ENCODE measurements around the gene SYNGR2. TPM values are rescaled to one million over a fixed set of nuclear protein-coding genes. Genes with fewer than 3 reads are reported as not detected.
A peak's percentile ranks its signal among the peaks of the same experiment; 100 is the strongest.
"Not testable (repeated sequence)": the region's sequence is repeated elsewhere in the genome, so short reads cannot be mapped to it uniquely, and the experiment has no call there.

SYNGR2 gene
- total and polyA plus RNA-seq, 12 donors = 92.8 to 200 (median 116) TPM

DNA sequence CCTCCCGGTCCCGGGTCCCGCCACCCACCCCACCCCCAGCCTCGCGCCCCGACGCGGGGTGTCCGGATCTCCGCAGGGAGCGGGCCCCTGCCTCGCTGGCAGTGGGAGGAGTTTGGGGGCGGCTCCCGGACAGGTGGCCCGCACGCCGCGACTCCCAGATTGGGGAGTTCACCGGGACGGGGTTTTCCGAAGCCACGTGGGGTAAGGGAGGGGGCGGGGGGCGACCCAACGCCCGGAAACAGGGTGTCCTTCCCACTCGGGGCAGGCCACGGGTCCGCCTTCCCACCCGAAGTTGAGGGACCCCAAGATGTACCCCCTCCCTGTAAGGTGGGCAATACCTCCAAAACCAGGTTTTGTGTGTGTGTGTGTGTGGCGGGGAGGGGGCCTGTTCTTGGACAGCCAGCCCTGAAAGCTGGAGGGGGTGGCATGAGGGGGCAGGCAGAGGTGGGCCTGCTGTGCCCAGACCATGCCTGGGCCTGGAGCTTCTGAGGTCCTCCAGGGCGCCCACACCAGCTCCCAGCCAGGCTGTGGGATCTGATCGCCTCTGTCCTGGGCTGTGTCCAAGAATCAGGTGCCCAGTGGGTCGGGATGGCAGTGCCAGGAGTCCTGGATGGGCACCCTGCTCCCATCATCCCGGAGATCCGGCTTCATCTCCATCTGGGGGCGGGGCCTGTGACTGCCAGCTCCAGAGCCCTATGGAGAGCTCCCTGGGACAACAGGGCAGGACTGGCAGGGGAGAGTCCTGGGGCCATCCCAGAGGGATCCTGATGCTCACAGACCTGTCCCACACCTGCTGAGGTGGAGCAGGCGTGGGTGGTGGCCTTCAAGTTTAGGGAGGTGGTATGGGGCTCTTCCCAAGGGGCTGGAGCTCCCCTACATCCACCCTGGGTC is 767 bp downstream of the SYNGR2 start:
- peak; percentile 58 to 68 for DNase-seq
- Histone ChIP-seq H3K27me3 (no peaks in the 10 kb centered on the region), H3K9me3 (no peaks in the 10 kb centered on the region), H3K27ac (peak overlapping the region; percentile 82 to 94 (median 91)), H3K4me1 (peaks cover 23 to 58% (median 43%) of the 10 kb centered on the region in 9 donors), H3K4me3 (peak overlapping the region; percentile 36 to 78 (median 69)), H3K36me3 (peaks cover 0 to 35% (median 10%) of the 10 kb centered on the region in 9 donors)
- WGBS, 2 donors = 9 to 11% methylated on average over 29 to 38 of the region's 38 CpGs
- ATAC-seq = peak in 7 of 8 donors; percentile 11 to 52 (median 34)
- intact Hi-C loops (cut with DNase I) = loop anchor here in 1 of 10 donors (2.0 kb wide), 1 partner anchor 40 kb away; the partner anchor contains the start of gene TMC6
- TF ChIP-seq, protein P1, sequence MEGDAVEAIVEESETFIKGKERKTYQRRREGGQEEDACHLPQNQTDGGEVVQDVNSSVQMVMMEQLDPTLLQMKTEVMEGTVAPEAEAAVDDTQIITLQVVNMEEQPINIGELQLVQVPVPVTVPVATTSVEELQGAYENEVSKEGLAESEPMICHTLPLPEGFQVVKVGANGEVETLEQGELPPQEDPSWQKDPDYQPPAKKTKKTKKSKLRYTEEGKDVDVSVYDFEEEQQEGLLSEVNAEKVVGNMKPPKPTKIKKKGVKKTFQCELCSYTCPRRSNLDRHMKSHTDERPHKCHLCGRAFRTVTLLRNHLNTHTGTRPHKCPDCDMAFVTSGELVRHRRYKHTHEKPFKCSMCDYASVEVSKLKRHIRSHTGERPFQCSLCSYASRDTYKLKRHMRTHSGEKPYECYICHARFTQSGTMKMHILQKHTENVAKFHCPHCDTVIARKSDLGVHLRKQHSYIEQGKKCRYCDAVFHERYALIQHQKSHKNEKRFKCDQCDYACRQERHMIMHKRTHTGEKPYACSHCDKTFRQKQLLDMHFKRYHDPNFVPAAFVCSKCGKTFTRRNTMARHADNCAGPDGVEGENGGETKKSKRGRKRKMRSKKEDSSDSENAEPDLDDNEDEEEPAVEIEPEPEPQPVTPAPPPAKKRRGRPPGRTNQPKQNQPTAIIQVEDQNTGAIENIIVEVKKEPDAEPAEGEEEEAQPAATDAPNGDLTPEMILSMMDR (IDR thresholded peaks at IDR 0.05) = no peak

DNA sequence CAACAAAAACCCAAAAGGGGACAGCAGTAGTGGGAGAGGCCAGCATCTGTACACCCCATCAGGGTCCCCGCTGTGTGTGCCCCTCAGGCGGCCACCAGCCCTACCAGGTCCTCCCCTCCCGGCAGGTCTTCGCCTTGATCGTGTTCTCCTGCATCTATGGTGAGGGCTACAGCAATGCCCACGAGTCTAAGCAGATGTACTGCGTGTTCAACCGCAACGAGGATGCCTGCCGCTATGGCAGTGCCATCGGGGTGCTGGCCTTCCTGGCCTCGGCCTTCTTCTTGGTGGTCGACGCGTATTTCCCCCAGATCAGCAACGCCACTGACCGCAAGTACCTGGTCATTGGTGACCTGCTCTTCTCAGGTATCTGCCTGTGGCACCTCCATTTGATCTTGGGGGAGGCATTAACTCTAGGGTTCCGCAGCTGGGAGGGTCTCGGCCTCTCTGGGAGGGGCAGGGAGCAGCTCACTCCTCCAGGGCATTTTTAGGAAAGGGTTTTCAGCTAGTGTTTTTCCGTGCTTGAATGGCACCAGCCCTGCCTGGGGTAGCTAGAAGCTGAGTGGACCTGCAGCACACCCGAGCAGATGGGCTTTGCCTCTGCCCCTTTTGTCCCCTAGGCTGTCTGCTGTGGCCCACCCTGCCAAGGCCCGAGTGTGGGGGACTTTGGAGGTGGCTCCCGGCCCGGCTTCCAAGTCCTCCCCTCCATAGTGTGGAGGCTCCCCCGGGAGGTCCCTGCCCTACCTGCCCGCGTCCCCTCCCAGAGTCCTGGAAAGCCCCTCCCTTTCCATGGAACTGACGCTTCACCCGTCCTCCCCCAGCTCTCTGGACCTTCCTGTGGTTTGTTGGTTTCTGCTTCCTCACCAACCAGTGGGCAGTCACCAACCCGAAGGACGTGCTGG is 2.6 kb downstream of the SYNGR2 start:
- H3K27ac ChIP-seq = peak overlapping the region in 7 of 10 donors; percentile 82 to 94 (median 89)
- intact Hi-C loops (cut with DNase I) = loop anchor here in 4 of 10 donors (5.0 to 10.0 kb wide), 2 partner anchors 44 to 146 kb away; partner anchors contain the start of gene TMC6 (in 3 of the 4)
- 82 to 85% methylated on average over 31 of the region's 31 CpGs for WGBS, 2 donors

DNA sequence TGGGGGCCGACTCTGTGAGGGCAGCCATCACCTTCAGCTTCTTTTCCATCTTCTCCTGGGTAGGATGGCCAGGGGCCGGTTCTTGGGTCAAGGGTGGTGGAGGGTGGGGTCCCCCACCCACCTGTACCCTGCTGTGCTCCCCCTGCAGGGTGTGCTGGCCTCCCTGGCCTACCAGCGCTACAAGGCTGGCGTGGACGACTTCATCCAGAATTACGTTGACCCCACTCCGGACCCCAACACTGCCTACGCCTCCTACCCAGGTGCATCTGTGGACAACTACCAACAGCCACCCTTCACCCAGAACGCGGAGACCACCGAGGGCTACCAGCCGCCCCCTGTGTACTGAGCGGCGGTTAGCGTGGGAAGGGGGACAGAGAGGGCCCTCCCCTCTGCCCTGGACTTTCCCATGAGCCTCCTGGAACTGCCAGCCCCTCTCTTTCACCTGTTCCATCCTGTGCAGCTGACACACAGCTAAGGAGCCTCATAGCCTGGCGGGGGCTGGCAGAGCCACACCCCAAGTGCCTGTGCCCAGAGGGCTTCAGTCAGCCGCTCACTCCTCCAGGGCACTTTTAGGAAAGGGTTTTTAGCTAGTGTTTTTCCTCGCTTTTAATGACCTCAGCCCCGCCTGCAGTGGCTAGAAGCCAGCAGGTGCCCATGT is 3.3 kb downstream of the SYNGR2 start:
- WGBS, 2 donors = 78 to 84% methylated on average over 19 of the region's 19 CpGs
- Histone ChIP-seq H3K4me3 (peak overlapping the region in 2 of 10 donors; percentile 8 to 27), H3K27ac (peak overlapping the region; percentile 80 to 94 (median 88))

More for the DNA sequence above, 2.6 kb downstream of the SYNGR2 start:
- ATAC-seq (no peak), DNase-seq (no peak)
- TF ChIP-seq, protein P1 (IDR thresholded peaks at IDR 0.05) = no peak
- Histone ChIP-seq H3K27me3 (no peaks in the 10 kb centered on the region), H3K4me1 (peaks cover 33 to 76% (median 61%) of the 10 kb centered on the region in 9 donors), H3K36me3 (peaks cover 0 to 38% (median 10%) of the 10 kb centered on the region in 9 donors), H3K4me3 (no peak overlapping the region), H3K9me3 (no peaks in the 10 kb centered on the region)

More for the DNA sequence above, 3.3 kb downstream of the SYNGR2 start:
- Histone ChIP-seq H3K36me3 (peaks cover 0 to 38% (median 10%) of the 10 kb centered on the region in 9 donors), H3K4me1 (peaks cover 39 to 84% (median 68%) of the 10 kb centered on the region in 9 donors)
- intact Hi-C loops (cut with DNase I) = loop anchor here in 4 of 10 donors (5.0 to 10.0 kb wide), 2 partner anchors 44 to 147 kb away; partner anchors contain the start of gene TMC6 (in 3 of the 4)
- H3K9me3 ChIP-seq, H3K27me3 ChIP-seq, DNase-seq, ATAC-seq: not testable (repeated sequence)
